Colonic mucosa (tissue), 4 donors: ENCODE results near the gene BRD7. TPM values are rescaled to one million over a fixed set of nuclear protein-coding genes. Genes with fewer than 3 reads are reported as not detected.

ENCODE experiments used
- DNase-seq: peaks from one replicate; pipeline ENCODE4 v3.0.0-alpha.2; 2020
- H3K27ac ChIP-seq: fragments of 200-600 bp; one replicate; pipeline ENCODE4 v1.8.0; 2021
- H3K27me3 ChIP-seq: fragments of 200-600 bp; one replicate; pipeline ENCODE4 v1.8.0; 2021
- H3K36me3 ChIP-seq: fragments of 200-600 bp; one replicate; pipeline ENCODE4 v1.8.0; 2021
- H3K4me1 ChIP-seq: fragments of 200-600 bp; one replicate; pipeline ENCODE4 v1.8.0; 2021; ENCODE audit warnings: mild to moderate bottlenecking
- H3K4me3 ChIP-seq: fragments of 200-600 bp; one replicate; pipeline ENCODE4 v1.8.0; 2021
- H3K9ac ChIP-seq, 2 donors: one replicate each; pipeline ENCODE4 v1.7.0; 2013; ENCODE audit warnings: control low read depth in 2 of 2, low read depth in 2 of 2, low read length in 2 of 2
- H3K9me3 ChIP-seq: fragments of 200-600 bp; one replicate; pipeline ENCODE4 v1.8.0; 2021
- CTCF ChIP-seq: fragments of 200-600 bp; IDR thresholded peaks from one replicate; pipeline ENCODE4 v1.8.0; 2022; ENCODE audit warnings: antibody characterized with exemption, mild to moderate bottlenecking
- intact Hi-C: fragments of 100-400 bp; cut with DNase I; formaldehyde crosslinking; loops from one replicate; pipeline ENCODE4 v1.14.1; 2022
- total RNA-seq, 2 donors: library from RNA; stranded (reverse); fragmentation: NEBNext Ultra II Directional in 1 of 2; extraction: Animal tissue kit (Norgen Biotek cat#: 25700) in 1 of 2; gene quantifications; one replicate each; pipeline ENCODE4 v1.2.1, GENCODE V29; 2021
- donor health status: healthy.
- donor health status: DM: no; HTN: no; CAD: no.
- donor health status: DM: no; HTN: no; CAD: no.

The BRD7 gene
- total RNA-seq, 2 donors from 2014 or later: 69.9 to 76.3 TPM

DNA sequence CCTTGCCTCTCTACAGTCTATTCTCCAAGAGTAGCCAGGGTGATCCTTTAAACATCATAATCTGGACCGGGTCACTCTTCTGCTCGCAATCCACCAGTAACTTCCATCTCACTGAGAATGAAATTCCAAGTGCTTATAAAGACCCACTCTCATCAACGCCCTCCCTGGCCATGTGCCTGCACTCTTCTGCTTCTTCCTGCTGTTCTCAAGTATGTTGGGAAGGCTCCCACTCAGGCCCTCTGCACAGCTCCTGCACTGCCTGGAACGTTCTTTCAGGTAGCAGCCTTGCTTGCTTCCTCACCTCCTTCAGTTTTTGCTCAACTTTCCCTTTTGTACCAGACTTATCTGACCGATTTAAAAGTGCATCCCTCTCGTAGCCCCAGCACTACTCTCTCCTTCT, 44.4 kb downstream of the BRD7 start:
- Histone ChIP-seq H3K9ac (no peak overlapping the region), H3K4me3 (no peak overlapping the region), H3K27ac (no peak overlapping the region), H3K27me3 (no peaks in the 10 kb centered on the region), H3K9me3 (no peaks in the 10 kb centered on the region), H3K4me1 (no peaks in the 10 kb centered on the region), H3K36me3 (peaks cover 4% of the 10 kb centered on the region)
- intact Hi-C loops: no loop called here
- TF ChIP-seq CTCF: no peak
- no peak for DNase-seq

DNA sequence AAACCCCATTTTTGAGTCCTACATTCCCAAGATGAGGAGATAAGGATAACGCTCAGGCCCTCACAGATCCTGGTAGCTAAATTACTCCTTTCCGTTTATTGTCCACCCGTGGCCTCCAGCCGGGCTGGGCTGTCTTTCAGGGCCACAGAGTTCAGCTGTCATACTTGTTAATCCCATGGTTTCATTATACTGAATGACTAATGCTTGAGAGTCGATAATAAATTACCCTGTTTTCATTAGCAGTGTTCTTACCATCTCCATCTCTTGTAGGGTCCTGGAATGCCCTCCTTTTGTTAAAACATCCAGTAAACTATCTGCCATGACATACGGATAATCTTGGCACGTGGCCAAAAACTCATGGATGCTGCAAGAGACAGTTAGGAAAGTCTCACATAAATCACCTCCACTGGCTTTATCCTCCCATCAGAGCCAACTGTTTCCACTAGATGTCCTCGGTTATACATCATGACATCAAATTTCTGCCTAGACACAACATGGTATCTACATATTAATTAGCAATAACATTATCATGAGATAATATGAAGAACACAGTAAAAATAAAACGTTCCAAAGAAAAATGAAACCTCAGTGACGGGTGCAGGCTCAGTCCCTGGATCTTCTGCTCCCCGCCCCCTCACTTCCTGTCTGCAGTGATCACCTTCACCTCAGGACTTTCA, 45.3 kb downstream of the BRD7 start:
- peak; percentile 13 for TF ChIP-seq CTCF
- DNase-seq: no peak
- Histone ChIP-seq H3K9ac (no peak overlapping the region), H3K36me3 (peaks cover 4% of the 10 kb centered on the region), H3K4me1 (no peaks in the 10 kb centered on the region), H3K27me3 (no peaks in the 10 kb centered on the region), H3K27ac (no peak overlapping the region), H3K9me3 (no peaks in the 10 kb centered on the region), H3K4me3 (no peak overlapping the region)
- intact Hi-C loops: no loop called here

DNA sequence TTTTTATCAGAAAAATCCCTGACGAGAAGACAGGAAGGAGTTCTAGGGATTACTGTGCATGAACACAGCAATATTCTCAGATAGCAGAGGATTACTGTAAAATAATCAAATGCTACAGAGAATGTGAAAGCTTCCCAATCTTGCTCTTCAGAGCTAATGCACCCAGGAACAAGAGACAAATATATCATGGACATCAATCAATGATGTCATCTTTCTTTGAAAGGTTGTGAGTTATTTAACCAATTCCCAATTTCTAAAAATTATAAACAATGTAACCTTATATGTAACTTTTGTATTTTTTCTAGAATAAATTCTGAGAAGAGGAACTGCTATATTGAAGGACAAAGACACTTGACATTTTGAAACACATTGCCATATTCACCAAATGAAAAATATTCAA, 46.5 kb downstream of the BRD7 start:
- Histone ChIP-seq H3K27me3 (no peaks in the 10 kb centered on the region), H3K36me3 (peaks cover 4% of the 10 kb centered on the region), H3K9me3 (no peaks in the 10 kb centered on the region), H3K27ac (no peak overlapping the region), H3K9ac (no peak overlapping the region), H3K4me3 (no peak overlapping the region), H3K4me1 (no peaks in the 10 kb centered on the region)
- intact Hi-C loops: no loop called here
- TF ChIP-seq CTCF: no peak
- DNase-seq: no peak

GRCh38 chr16:50320310-50320709, 48.5 kb downstream of the BRD7 start:
- Histone ChIP-seq H3K9ac (no peak overlapping the region), H3K27me3 (no peaks in the 10 kb centered on the region), H3K4me1 (no peaks in the 10 kb centered on the region), H3K36me3 (peaks cover 4% of the 10 kb centered on the region), H3K4me3 (no peak overlapping the region), H3K9me3 (no peaks in the 10 kb centered on the region), H3K27ac (no peak overlapping the region)
- no peak for DNase-seq
- no peak for TF ChIP-seq CTCF
- intact Hi-C loops: no loop called here

DNA sequence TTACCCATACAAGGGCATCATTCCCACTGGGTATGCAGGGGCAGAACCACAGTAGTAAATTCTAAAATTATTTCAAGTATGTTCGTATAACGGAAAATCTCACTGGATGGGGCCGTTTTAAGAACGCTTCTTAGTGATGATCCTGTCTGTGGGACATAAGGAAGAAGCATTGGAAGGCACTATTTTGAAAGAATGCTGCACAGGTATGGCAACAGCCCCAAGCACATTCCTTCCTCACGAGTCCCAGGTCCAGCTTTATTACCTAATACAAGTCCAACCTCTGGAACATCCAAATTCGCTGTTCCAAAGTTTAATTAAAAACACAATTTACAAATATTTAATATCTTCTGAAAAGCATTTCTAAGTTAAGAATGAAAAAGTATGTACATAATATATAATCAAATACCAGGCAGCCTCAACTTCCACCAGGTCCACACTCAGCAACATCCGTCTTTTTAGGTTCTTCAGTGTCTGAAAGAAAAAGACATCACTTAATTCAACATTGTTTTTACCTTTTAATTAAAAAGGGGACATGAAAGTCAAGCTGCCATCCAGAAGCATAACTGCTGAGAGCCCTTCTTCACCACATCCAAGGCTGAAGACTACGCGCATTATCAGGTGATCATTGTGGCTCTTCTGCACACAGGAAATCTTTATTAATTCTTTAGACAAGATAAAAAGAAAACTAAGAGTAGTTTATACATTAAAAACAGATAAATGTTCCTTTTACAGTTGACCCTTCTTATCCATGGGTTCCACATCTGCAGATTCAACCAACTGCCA, 49.8 kb downstream of the BRD7 start:
- no peak for TF ChIP-seq CTCF
- Histone ChIP-seq H3K27me3 (no peaks in the 10 kb centered on the region), H3K9ac (no peak overlapping the region), H3K4me3 (no peak overlapping the region), H3K4me1 (no peaks in the 10 kb centered on the region), H3K36me3 (peaks cover 4% of the 10 kb centered on the region), H3K9me3 (no peaks in the 10 kb centered on the region), H3K27ac (no peak overlapping the region)
- intact Hi-C loops: no loop called here
- DNase-seq: no peak
